GM10847 (cell line): ENCODE data around the gene ZNF618.

Source experiments
- POLR2A ChIP-seq: IDR thresholded peaks from 2 replicates; pipeline ENCODE4 v1.6.1; 2011; ENCODE audit not compliant: insufficient read length; ENCODE audit errors: extremely low read depth

ZNF618 gene

DNA sequence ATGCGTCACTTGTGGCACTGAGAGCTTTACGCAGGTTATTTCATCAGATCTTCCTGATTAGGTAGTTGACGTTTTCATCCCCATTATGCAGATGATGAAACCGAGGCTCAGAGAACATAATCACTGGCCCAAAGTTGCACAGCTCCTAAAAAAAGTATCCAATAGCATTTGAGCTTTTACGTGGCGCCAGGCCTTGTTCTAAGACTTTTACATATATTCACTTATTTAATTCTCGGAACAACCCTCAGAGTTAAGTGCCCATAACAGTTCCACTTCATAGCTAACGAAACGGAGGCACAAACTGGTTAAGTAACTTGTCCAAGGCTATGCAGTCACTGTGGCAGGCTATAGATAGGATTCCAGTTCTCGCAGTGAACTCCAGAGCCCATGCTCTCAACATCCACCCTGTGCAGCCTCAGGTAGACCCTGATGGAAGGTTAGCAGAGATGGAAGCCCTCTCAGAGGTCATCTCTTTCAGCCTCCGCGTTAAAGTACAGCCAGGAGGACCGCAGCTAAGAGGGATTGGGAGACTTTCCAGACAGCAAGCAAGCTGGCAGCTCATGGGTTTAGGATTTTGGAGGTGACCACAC is 162.7 kb downstream of the ZNF618 start:
- TF ChIP-seq POLR2A = no peak

DNA sequence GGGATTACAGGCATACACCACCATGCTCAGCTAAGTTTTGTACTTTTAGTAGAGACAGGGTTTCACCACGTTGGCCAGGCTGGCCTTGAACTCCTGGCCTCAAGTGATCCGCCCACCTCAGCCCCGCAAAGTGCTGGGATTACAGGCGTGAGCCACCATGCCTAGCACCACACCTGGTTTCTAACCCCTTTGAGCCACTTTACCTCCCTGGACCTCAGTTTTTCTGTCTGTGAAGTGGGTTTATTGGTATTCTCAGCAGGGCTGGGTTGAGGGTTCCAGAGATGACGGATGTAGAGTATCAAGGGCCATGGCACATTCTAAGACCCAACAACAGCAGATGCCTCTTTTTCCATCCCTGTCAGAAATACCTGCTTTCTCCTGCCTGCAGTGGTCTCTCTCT is 163.4 kb downstream of the ZNF618 start:
- TF ChIP-seq POLR2A = no peak

GRCh38 chr9:114046237-114046755 is 170.2 kb downstream of the ZNF618 start:
- no peak for TF ChIP-seq POLR2A

- TF ChIP-seq POLR2A = no peak
Measured at GRCh38 chr9:114046875-114047274, 170.8 kb downstream of the ZNF618 start.

DNA sequence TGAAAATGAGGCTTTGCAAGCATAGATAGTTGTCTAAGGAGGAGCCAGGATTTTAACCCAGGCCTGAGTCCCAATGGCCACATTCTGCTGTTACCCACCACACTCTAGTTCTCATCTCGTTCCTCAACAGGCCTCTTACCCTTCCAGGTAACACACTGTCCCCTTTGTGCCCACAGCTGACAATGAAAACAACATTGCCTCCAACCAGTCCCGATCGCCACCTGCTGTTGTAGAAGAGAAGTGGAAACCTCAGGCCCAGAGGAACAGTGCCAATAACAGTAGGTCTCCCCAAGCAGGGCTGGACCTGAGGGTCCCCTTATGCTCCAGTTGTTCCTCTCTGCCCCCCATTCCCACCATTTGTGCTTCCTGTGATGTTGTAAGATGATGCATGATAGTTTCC is 171.6 kb downstream of the ZNF618 start:
- no peak for TF ChIP-seq POLR2A

DNA sequence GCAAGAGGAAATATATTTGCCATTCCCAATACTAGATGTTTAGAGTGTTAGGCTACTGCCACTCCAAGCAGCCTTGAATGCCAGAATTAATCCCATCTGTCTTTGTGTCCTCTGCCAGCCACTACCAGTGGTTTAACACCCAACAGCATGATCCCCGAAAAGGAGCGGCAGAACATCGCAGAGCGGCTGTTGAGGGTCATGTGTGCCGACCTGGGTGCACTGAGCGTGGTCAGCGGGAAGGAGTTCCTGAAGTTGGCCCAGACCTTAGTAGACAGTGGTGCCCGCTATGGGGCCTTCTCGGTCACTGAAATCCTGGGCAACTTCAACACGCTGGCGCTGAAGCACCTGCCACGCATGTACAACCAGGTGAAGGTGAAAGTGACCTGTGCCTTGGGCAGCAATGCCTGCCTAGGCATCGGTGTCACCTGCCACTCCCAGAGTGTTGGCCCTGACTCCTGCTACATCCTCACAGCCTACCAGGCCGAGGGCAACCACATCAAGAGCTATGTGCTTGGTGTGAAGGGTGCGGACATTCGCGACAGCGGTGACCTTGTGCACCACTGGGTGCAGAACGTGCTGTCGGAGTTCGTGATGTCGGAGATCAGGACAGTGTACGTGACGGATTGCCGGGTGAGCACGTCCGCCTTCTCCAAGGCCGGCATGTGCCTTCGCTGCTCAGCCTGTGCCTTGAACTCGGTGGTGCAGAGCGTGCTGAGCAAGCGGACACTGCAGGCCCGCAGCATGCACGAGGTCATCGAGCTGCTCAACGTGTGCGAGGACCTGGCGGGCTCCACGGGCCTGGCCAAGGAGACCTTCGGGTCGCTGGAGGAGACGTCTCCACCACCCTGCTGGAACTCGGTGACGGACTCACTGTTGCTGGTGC is 172.7 kb downstream of the ZNF618 start:
- TF ChIP-seq POLR2A = no peak

DNA sequence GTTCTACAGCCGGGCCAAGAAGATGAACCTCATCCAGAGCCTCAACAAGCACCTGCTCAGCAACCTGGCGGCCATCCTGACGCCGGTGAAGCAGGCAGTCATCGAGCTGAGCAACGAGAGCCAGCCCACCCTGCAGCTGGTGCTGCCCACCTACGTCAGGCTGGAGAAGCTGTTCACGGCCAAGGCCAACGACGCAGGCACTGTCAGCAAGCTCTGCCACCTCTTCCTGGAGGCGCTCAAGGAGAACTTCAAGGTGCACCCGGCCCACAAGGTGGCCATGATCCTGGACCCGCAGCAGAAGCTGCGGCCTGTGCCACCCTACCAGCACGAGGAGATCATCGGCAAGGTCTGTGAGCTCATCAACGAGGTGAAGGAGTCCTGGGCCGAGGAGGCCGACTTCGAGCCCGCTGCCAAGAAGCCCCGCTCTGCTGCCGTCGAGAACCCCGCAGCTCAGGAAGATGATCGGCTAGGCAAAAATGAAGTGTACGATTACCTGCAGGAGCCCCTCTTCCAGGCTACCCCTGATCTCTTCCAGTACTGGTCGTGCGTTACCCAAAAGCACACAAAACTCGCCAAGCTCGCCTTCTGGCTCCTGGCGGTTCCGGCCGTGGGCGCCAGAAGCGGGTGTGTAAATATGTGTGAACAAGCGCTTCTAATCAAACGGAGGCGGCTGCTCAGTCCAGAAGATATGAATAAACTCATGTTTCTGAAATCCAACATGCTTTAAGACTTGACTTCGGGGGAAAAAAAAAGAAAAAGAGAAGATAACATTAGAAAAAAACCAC is 173.5 kb downstream of the ZNF618 start:
- no peak for TF ChIP-seq POLR2A

DNA sequence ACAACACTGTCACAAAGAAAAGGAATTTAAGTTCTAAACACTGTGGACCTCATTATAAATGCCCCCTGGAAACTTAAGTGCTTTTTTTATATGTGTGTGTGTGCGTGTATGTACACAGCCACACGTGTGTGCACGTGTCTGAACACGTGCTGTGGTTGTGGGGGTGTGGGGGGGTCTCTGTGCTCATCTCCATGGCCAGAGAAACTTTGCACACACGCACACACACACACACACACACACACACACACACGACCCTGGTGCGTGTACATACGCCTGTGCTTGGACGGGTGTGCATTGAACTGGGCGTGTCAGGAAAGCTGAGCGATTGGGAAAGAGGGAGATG is 174.1 kb downstream of the ZNF618 start:
- TF ChIP-seq POLR2A = no peak

- no peak for TF ChIP-seq POLR2A
Measured at GRCh38 chr9:114050646-114051045, 174.5 kb downstream of the ZNF618 start.

GRCh38 chr9:114051281-114051680 is 175.2 kb downstream of the ZNF618 start:
- no peak for TF ChIP-seq POLR2A

- TF ChIP-seq POLR2A = no peak
Measured at GRCh38 chr9:114051706-114052105, 175.6 kb downstream of the ZNF618 start.

- TF ChIP-seq POLR2A = no peak
Measured at GRCh38 chr9:114053246-114054005, 177.3 kb downstream of the ZNF618 start.

DNA sequence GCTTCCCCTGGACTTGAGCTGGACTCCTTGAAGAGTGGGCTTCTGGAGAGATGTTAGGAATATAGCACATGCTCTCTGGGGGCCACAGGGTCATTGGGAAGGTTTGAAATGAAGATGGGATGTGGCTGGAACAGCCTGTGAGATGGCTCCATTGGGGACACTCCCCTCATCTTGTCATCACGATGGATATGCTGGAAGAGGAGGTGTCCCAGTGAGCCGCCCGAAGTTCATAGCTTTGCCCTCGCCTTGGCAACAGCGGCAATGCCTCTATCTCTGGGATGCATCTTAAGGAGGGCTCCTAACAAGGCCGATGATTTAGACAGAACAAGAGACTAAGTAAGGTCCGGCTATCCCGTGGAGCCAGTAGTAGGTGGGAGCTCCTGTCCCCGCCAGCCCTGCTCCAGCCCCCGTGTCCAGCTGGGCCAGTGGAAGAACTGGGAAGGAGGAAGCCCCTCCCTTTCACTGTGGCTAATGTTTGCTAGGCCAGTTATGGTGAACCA is 178.1 kb downstream of the ZNF618 start:
- TF ChIP-seq POLR2A = no peak

GRCh38 chr9:114055061-114055460 is 179.0 kb downstream of the ZNF618 start:
- no peak for TF ChIP-seq POLR2A

DNA sequence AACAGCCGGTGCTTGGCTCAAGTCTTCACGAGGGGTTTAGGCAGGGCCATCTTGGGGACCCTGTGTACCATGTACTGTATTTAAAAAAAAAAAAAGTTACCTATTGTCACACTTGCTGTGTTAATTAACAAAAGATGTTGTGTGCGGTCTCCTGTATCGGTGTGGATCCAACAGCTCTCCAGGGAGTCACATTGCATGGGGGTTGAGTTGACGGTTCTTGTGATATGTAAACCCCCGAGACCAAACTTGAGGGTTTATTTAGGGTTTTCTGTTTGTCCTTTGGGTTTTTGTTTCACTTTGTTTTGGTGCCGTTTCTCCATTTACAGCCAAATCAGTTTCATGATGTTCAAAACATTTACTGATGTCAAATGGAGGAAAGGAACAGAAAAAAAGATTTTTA is 179.8 kb downstream of the ZNF618 start:
- TF ChIP-seq POLR2A = no peak
